ENCODE data around the gene SLC36A1.

DNA sequence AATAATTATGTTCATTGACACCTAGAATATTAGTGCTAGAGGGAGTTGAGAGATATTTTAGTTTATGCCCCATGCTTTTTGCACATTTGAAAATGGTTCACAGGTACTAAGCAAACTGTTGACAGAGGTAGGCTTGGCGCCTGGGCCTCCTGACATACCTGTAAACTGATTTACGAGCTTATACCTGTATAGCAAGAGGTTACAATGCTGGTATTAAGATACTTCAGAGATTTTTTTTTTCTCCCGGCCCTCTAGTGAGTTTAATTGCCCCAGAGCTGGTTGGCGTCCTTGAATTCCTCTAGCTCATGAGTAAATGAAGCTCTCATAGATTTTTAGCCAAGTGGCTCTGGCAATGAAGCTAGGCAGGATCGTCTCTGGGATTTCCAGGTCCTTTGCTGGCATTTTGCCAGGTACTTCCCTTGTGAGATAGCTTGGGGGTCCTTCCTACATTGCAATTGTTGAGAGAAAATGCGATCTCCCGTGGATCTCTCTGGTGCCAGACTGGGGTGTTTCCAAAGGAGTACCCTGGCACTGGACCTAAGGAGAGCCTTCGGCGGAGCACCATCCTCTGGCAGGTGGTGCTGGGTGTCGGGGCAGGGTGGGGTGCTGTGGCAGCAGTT is 9.0 kb downstream of the SLC36A1 start:
- TF ChIP-seq, protein P1, sequence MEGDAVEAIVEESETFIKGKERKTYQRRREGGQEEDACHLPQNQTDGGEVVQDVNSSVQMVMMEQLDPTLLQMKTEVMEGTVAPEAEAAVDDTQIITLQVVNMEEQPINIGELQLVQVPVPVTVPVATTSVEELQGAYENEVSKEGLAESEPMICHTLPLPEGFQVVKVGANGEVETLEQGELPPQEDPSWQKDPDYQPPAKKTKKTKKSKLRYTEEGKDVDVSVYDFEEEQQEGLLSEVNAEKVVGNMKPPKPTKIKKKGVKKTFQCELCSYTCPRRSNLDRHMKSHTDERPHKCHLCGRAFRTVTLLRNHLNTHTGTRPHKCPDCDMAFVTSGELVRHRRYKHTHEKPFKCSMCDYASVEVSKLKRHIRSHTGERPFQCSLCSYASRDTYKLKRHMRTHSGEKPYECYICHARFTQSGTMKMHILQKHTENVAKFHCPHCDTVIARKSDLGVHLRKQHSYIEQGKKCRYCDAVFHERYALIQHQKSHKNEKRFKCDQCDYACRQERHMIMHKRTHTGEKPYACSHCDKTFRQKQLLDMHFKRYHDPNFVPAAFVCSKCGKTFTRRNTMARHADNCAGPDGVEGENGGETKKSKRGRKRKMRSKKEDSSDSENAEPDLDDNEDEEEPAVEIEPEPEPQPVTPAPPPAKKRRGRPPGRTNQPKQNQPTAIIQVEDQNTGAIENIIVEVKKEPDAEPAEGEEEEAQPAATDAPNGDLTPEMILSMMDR (IDR thresholded peaks at IDR 0.05; ENCODE audit: poor library complexity), result no peak
- TF ChIP-seq EZH2phosphoT487 (IDR thresholded peaks at IDR 0.05; ENCODE audit: low read depth, severe bottlenecking, unreplicated experiment), result no peak
- TF ChIP-seq EZH2 (IDR thresholded peaks at IDR 0.05; ENCODE audit: borderline replicate concordance), result no peak
